ENCODE measurements around the gene SCMH1.

SCMH1 gene

GRCh38 chr1:41025979-41026819 lies 215.9 kb downstream of the SCMH1 start:
- no peak for DNase-seq (ENCODE audit: low read depth in 3 of 3)

GRCh38 chr1:41024953-41025352 lies 217.2 kb downstream of the SCMH1 start:
- no peak for DNase-seq (ENCODE audit: low read depth in 3 of 3)

- DNase-seq (ENCODE audit: low read depth in 3 of 3), result no peak
Observed at GRCh38 chr1:41023279-41023990, 218.7 kb downstream of the SCMH1 start.

GRCh38 chr1:41022424-41022823 lies 219.7 kb downstream of the SCMH1 start:
- no peak for DNase-seq (ENCODE audit: low read depth in 3 of 3)

GRCh38 chr1:41021526-41022308 lies 220.4 kb downstream of the SCMH1 start, which contains the start of gene SLFNL1:
Gene SLFNL1, minus strand, starts transcription at chr1:41021725. Its CDS starts 1,065 bp downstream, at chr1:41020660.
- no peak for DNase-seq (ENCODE audit: low read depth in 3 of 3)

- no peak for DNase-seq (ENCODE audit: low read depth in 3 of 3)
Observed at GRCh38 chr1:41020654-41021053, 221.5 kb downstream of the SCMH1 start.

- DNase-seq (ENCODE audit: low read depth in 3 of 3), result no peak
Observed at GRCh38 chr1:41020109-41020576, 222.0 kb downstream of the SCMH1 start.

GRCh38 chr1:41019353-41019745 lies 222.8 kb downstream of the SCMH1 start:
- no peak for DNase-seq (ENCODE audit: low read depth in 3 of 3)

- DNase-seq (ENCODE audit: low read depth in 3 of 3), result no peak
Observed at GRCh38 chr1:41018018-41018410, 224.1 kb downstream of the SCMH1 start.

- no peak for DNase-seq (ENCODE audit: low read depth in 3 of 3)
Observed at GRCh38 chr1:41017141-41018017, 224.7 kb downstream of the SCMH1 start.

GRCh38 chr1:41015897-41016470 lies 226.1 kb downstream of the SCMH1 start:
- DNase-seq (ENCODE audit: low read depth in 3 of 3), result no peak

GRCh38 chr1:41015281-41015896 lies 226.7 kb downstream of the SCMH1 start:
- DNase-seq (ENCODE audit: low read depth in 3 of 3), result no peak

GRCh38 chr1:41014871-41015270 lies 227.2 kb downstream of the SCMH1 start:
- DNase-seq (ENCODE audit: low read depth in 3 of 3), result no peak

- no peak for DNase-seq (ENCODE audit: low read depth in 3 of 3)
Observed at GRCh38 chr1:41013796-41014195, 228.3 kb downstream of the SCMH1 start.

- no peak for DNase-seq (ENCODE audit: low read depth in 3 of 3)
Observed at GRCh38 chr1:41013024-41013423, 229.1 kb downstream of the SCMH1 start.

- DNase-seq (ENCODE audit: low read depth in 3 of 3), result no peak
Observed at GRCh38 chr1:41010345-41010744, 231.8 kb downstream of the SCMH1 start.

GRCh38 chr1:41009466-41009865 lies 232.6 kb downstream of the SCMH1 start:
- DNase-seq (ENCODE audit: low read depth in 3 of 3), result no peak

GRCh38 chr1:41006942-41007865 lies 234.9 kb downstream of the SCMH1 start:
- DNase-seq (ENCODE audit: low read depth in 3 of 3), result no peak

- DNase-seq (ENCODE audit: low read depth in 3 of 3), result no peak
Observed at GRCh38 chr1:41005876-41006275, 236.2 kb downstream of the SCMH1 start.
